ENCODE data around the gene ANG.
A peak's percentile ranks its signal among the peaks of the same experiment; 100 is the strongest.

Gene ANG

GRCh38 chr14:20683125-20683890 lies 5.3 kb upstream of the ANG start:
- Mint-ChIP-seq H3K27me3 (ENCODE audit: low read depth) (peaks cover 4% of the 10 kb centered on the region), H3K4me3 (no peak overlapping the region), H3K4me1 (ENCODE audit: low read depth) (peaks cover 31% of the 10 kb centered on the region), H3K9me3 (no peaks in the 10 kb centered on the region), H3K36me3 (ENCODE audit: low read depth) (no peaks in the 10 kb centered on the region), H3K27ac (no peak overlapping the region)

- Mint-ChIP-seq H3K4me1 (ENCODE audit: low read depth) (peaks cover 31% of the 10 kb centered on the region), H3K27me3 (ENCODE audit: low read depth) (peaks cover 4% of the 10 kb centered on the region), H3K4me3 (no peak within 1 kb of the TSS), H3K27ac (no peak within 1 kb of the TSS), H3K9me3 (no peaks in the 10 kb centered on the region), H3K36me3 (ENCODE audit: low read depth) (no peaks in the 10 kb centered on the region)
Measured at GRCh38 chr14:20683891-20684661, 4.5 kb upstream of the ANG start, which contains the start of gene RNASE4. Gene RNASE4 (plus strand): TSS chr14:20684560. CDS start chr14:20699372, 14,812 bp downstream.

- Mint-ChIP-seq H3K27ac (no peak overlapping the region), H3K4me3 (no peak overlapping the region), H3K36me3 (ENCODE audit: low read depth) (no peaks in the 10 kb centered on the region), H3K4me1 (ENCODE audit: low read depth) (peaks cover 32% of the 10 kb centered on the region), H3K9me3 (no peaks in the 10 kb centered on the region), H3K27me3 (ENCODE audit: low read depth) (peaks cover 4% of the 10 kb centered on the region)
Measured at GRCh38 chr14:20684662-20685456, 3.7 kb upstream of the ANG start.

GRCh38 chr14:20686386-20687143 lies 2.0 kb upstream of the ANG start:
- Mint-ChIP-seq H3K4me1 (ENCODE audit: low read depth) (peaks cover 26% of the 10 kb centered on the region), H3K36me3 (ENCODE audit: low read depth) (no peaks in the 10 kb centered on the region), H3K4me3 (no peak overlapping the region), H3K27me3 (ENCODE audit: low read depth) (peaks cover 4% of the 10 kb centered on the region), H3K27ac (no peak overlapping the region), H3K9me3 (no peaks in the 10 kb centered on the region)

- Mint-ChIP-seq H3K36me3 (ENCODE audit: low read depth) (no peaks in the 10 kb centered on the region), H3K4me3 (no peak overlapping the region), H3K27ac (no peak overlapping the region), H3K27me3 (ENCODE audit: low read depth) (peaks cover 4% of the 10 kb centered on the region), H3K4me1 (ENCODE audit: low read depth) (peaks cover 21% of the 10 kb centered on the region), H3K9me3 (no peaks in the 10 kb centered on the region)
Measured at GRCh38 chr14:20687362-20688166, 1.0 kb upstream of the ANG start.

GRCh38 chr14:20690848-20691640 lies 2.5 kb downstream of the ANG start:
- Mint-ChIP-seq H3K27ac (peak overlapping the region; percentile 6), H3K4me3 (no peak overlapping the region), H3K4me1 (ENCODE audit: low read depth) (peaks cover 17% of the 10 kb centered on the region)

GRCh38 chr14:20692116-20692751 lies 3.7 kb downstream of the ANG start:
- Mint-ChIP-seq H3K4me1 (ENCODE audit: low read depth) (peaks cover 16% of the 10 kb centered on the region), H3K27ac (no peak overlapping the region), H3K27me3 (ENCODE audit: low read depth) (peaks cover 4% of the 10 kb centered on the region), H3K4me3 (no peak overlapping the region), H3K9me3 (no peaks in the 10 kb centered on the region), H3K36me3 (ENCODE audit: low read depth) (no peaks in the 10 kb centered on the region)

More at GRCh38 chr14:20690848-20691640, 2.5 kb downstream of the ANG start:
- no peaks in the 10 kb centered on the region for H3K36me3 Mint-ChIP-seq (ENCODE audit: low read depth)
- peaks cover 6% of the 10 kb centered on the region for H3K27me3 Mint-ChIP-seq (ENCODE audit: low read depth)
- no peaks in the 10 kb centered on the region for H3K9me3 Mint-ChIP-seq

GRCh38 chr14:20696764-20697163 lies 8.2 kb downstream of the ANG start:
- Mint-ChIP-seq H3K36me3 (ENCODE audit: low read depth) (no peaks in the 10 kb centered on the region), H3K4me1 (ENCODE audit: low read depth) (no peaks in the 10 kb centered on the region), H3K9me3 (no peaks in the 10 kb centered on the region), H3K27me3 (ENCODE audit: low read depth) (peaks cover 8% of the 10 kb centered on the region), H3K4me3 (no peak overlapping the region), H3K27ac (no peak overlapping the region)

GRCh38 chr14:20697273-20698017 lies 8.9 kb downstream of the ANG start:
- Mint-ChIP-seq H3K4me3 (no peak overlapping the region), H3K27ac (no peak overlapping the region), H3K4me1 (ENCODE audit: low read depth) (no peaks in the 10 kb centered on the region), H3K9me3 (no peaks in the 10 kb centered on the region), H3K36me3 (ENCODE audit: low read depth) (no peaks in the 10 kb centered on the region), H3K27me3 (ENCODE audit: low read depth) (peaks cover 8% of the 10 kb centered on the region)

- Mint-ChIP-seq H3K27me3 (ENCODE audit: low read depth) (peaks cover 8% of the 10 kb centered on the region), H3K4me3 (no peak overlapping the region), H3K9me3 (no peaks in the 10 kb centered on the region), H3K27ac (no peak overlapping the region), H3K36me3 (ENCODE audit: low read depth) (no peaks in the 10 kb centered on the region), H3K4me1 (ENCODE audit: low read depth) (no peaks in the 10 kb centered on the region)
Measured at GRCh38 chr14:20698018-20698329, 9.4 kb downstream of the ANG start.

- Mint-ChIP-seq H3K4me3 (no peak overlapping the region), H3K9me3 (no peaks in the 10 kb centered on the region), H3K4me1 (ENCODE audit: low read depth) (no peaks in the 10 kb centered on the region), H3K36me3 (ENCODE audit: low read depth) (no peaks in the 10 kb centered on the region), H3K27me3 (ENCODE audit: low read depth) (peaks cover 8% of the 10 kb centered on the region), H3K27ac (no peak overlapping the region)
Measured at GRCh38 chr14:20698934-20699333, 10.4 kb downstream of the ANG start.

GRCh38 chr14:20699931-20700330 lies 11.4 kb downstream of the ANG start:
- no peaks in the 10 kb centered on the region for H3K36me3 Mint-ChIP-seq (ENCODE audit: low read depth)

More at GRCh38 chr14:20699931-20700330, 11.4 kb downstream of the ANG start:
- Mint-ChIP-seq H3K4me1 (ENCODE audit: low read depth) (no peaks in the 10 kb centered on the region), H3K27ac (no peak overlapping the region), H3K4me3 (no peak overlapping the region), H3K9me3 (no peaks in the 10 kb centered on the region), H3K27me3 (ENCODE audit: low read depth) (peaks cover 8% of the 10 kb centered on the region)
